IMR-90 (cell line): ENCODE data around the gene BTBD9. TPM values are rescaled to one million over a fixed set of nuclear protein-coding genes. Genes with fewer than 3 reads are reported as not detected.

ENCODE experiments used
- ATAC-seq: fragments of 200-7000 bp; cut with Tn5 transposase; 2 replicates; pipeline ENCODE4 v1.9.1; 2020; ENCODE audit warnings: low read depth, mild to moderate bottlenecking, moderate library complexity
- BruUV-seq: library from RNA; stranded (reverse); fragments of 400-500 nt; replicated peaks from 2 replicates; lab custom pipeline; 2021; lab: Mats Ljungman, UMichigan
- CTCF ChIA-PET: fragments of 300-600 bp; formaldehyde crosslinking; extraction: SDS; loops from one replicate; lab custom pipeline; 2021; ENCODE audit warnings: antibody characterized with exemption; lab: Yijun Ruan, JAX
- POLR2A ChIA-PET: fragments of 300-600 bp; sonication (Branson Sonifier 250); formaldehyde crosslinking; loops from one replicate; lab custom pipeline; 2022; ENCODE audit warnings: antibody characterized with exemption; ENCODE audit not compliant: unreplicated experiment; lab: Charles Lee
- DNase-seq: peaks from one replicate; pipeline ENCODE4 v3.0.0; 2013
- H2AFZ ChIP-seq: replicated peaks from 2 replicates; pipeline ENCODE3; 2013; ENCODE audit warnings: low read length, mild to moderate bottlenecking; ENCODE audit not compliant: poor library complexity
- H2AK5ac ChIP-seq: 2 replicates; pipeline ENCODE4 v1.6.1; 2013; ENCODE audit warnings: low read depth, low read length, inconsistent platforms
- H2AK9ac ChIP-seq: replicated peaks from 2 replicates; pipeline ENCODE3; 2013; ENCODE audit warnings: mild to moderate bottlenecking, low read depth, low read length, moderate library complexity; ENCODE audit not compliant: poor library complexity
- H2BK120ac ChIP-seq: 2 replicates; pipeline ENCODE4 v1.6.1; 2013; ENCODE audit warnings: low read depth, low read length, inconsistent platforms
- H2BK15ac ChIP-seq: 3 replicates; pipeline ENCODE4 v1.6.1; 2013; ENCODE audit warnings: low read depth, low read length, inconsistent platforms
- H2BK20ac ChIP-seq: 2 replicates; pipeline ENCODE4 v1.6.1; 2013; ENCODE audit warnings: low read depth, mild to moderate bottlenecking, inconsistent platforms, low read length, moderate library complexity
- H2BK5ac ChIP-seq: 2 replicates; pipeline ENCODE4 v1.6.1; 2013; ENCODE audit warnings: mild to moderate bottlenecking, low read depth, low read length, inconsistent platforms; ENCODE audit not compliant: poor library complexity, severe bottlenecking
- H3K14ac ChIP-seq: replicated peaks from 2 replicates; pipeline ENCODE4 v1.6.1; 2013; ENCODE audit warnings: low read depth, low read length, inconsistent platforms
- H3K18ac ChIP-seq: 2 replicates; pipeline ENCODE4 v1.6.1; 2013; ENCODE audit warnings: low read depth, low read length, control low read depth
- H3K23ac ChIP-seq: 2 replicates; pipeline ENCODE4 v1.6.1; 2013; ENCODE audit warnings: low read depth, low read length, inconsistent platforms
- H3K27ac ChIP-seq: 2 replicates; pipeline ENCODE4 v1.5.1; 2013; ENCODE audit warnings: mild to moderate bottlenecking, control low read depth, low read length; ENCODE audit not compliant: insufficient read depth
- H3K27me3 ChIP-seq: 2 replicates; pipeline ENCODE4 v1.6.1; 2013; ENCODE audit warnings: low read length; ENCODE audit not compliant: control insufficient read depth, insufficient read depth
- H3K36me3 ChIP-seq: 2 replicates; pipeline ENCODE4 v1.6.1; 2013; ENCODE audit warnings: low read length, mixed read lengths; ENCODE audit not compliant: control insufficient read depth, insufficient read depth
- H3K4ac ChIP-seq: 2 replicates; pipeline ENCODE4 v1.6.1; 2013; ENCODE audit warnings: low read depth, low read length, inconsistent platforms
- H3K4me1 ChIP-seq: 2 replicates; pipeline ENCODE4 v1.6.1; 2013; ENCODE audit warnings: low read length, mixed read lengths; ENCODE audit not compliant: control insufficient read depth, insufficient read depth
- H3K4me2 ChIP-seq: 2 replicates; pipeline ENCODE4 v1.6.1; 2013; ENCODE audit warnings: low read depth, mild to moderate bottlenecking, control low read depth, low read length, moderate library complexity
- H3K4me3 ChIP-seq: 2 replicates; pipeline ENCODE4 v1.5.1; 2013; ENCODE audit warnings: low read depth, mild to moderate bottlenecking, control low read depth, low read length, moderate library complexity; ENCODE audit not compliant: insufficient read depth
- H3K56ac ChIP-seq: 2 replicates; pipeline ENCODE4 v1.6.1; 2013; ENCODE audit warnings: low read length, inconsistent platforms; ENCODE audit not compliant: insufficient read depth; ENCODE audit errors: extremely low read depth
- H3K79me1 ChIP-seq, 2 experiments: 2 replicates each; pipeline ENCODE4 v1.6.1; 2013; ENCODE audit warnings: low read length in 2 of 2, inconsistent platforms in 1 of 2, low read depth in 1 of 2
- H3K9ac ChIP-seq: 2 replicates; pipeline ENCODE4 v1.6.1; 2013; ENCODE audit warnings: low read depth, low read length, control low read depth
- H3K9me1 ChIP-seq: 2 replicates; pipeline ENCODE4 v1.6.1; 2013; ENCODE audit warnings: low read length, inconsistent platforms; ENCODE audit not compliant: insufficient read depth
- H3K9me3 ChIP-seq: 2 replicates; pipeline ENCODE4 v1.6.1; 2013; ENCODE audit warnings: low read length; ENCODE audit not compliant: control insufficient read depth, insufficient read depth
- H4K20me1 ChIP-seq: 2 replicates; pipeline ENCODE4 v1.6.1; 2013; ENCODE audit warnings: low read length, inconsistent platforms; ENCODE audit not compliant: insufficient read depth
- H4K5ac ChIP-seq: 2 replicates; pipeline ENCODE4 v1.6.1; 2013; ENCODE audit warnings: mild to moderate bottlenecking, low read depth, low read length, control low read depth
- H4K8ac ChIP-seq, 2 experiments: 2 replicates each; pipeline ENCODE4 v1.6.1; 2013; ENCODE audit warnings: low read depth in 2 of 2, low read length in 2 of 2, control low read depth in 1 of 2, inconsistent platforms in 1 of 2
- H4K91ac ChIP-seq: 2 replicates; pipeline ENCODE4 v1.6.1; 2013; ENCODE audit warnings: low read depth, low read length, inconsistent platforms; ENCODE audit not compliant: insufficient read depth
- NFE2L2 ChIP-seq: fragments of 150-350 bp; IDR thresholded peaks from 2 replicates; pipeline ENCODE4 v1.6.1; 2016; ENCODE audit warnings: low read depth, mild to moderate bottlenecking, low read length
- WGBS, 2 experiments: methylation state at CpG; one replicate each; pipeline versions ENCODE4 v1.1.5 to v1.1.7; 2013; ENCODE audit warnings: missing lambda C conversion rate in 2 of 2; ENCODE audit not compliant: insufficient read length in 1 of 2; ENCODE audit errors: extremely low coverage in 2 of 2; 5-methylcytosine and 5-hydroxymethylcytosine counted together
- dilution Hi-C: fragments of 300-500 bp; cut with HindIII; formaldehyde crosslinking; loops from one replicate; pipeline ENCODE4 v1.14.3; 2018; ENCODE audit warnings: low sequenced_read_pairs; ENCODE audit not compliant: unreplicated experiment
- in situ Hi-C: fragments of 300-500 bp; cut with MboI; formaldehyde crosslinking; loops from 3 replicates; pipeline ENCODE4 v1.14.3; 2019; ENCODE audit warnings: low sequenced_read_pairs, inconsistent platforms, mixed read lengths
- intact Hi-C: fragments of 100-400 bp; cut with micrococcal nuclease; formaldehyde crosslinking; loops from 2 replicates; pipeline ENCODE4 v1.10.0; 2022
- polyA plus RNA-seq, 3 experiments: library from polyadenylated mRNA; depleted of rRNA; stranded (reverse); fragments of >200 nt; gene quantifications; 2 replicates each; pipeline ENCODE4 v1.2.3, GENCODE V29; 2012; ENCODE audit warnings: low replicate concordance in 1 of 3
- total RNA-seq: library from RNA; depleted of rRNA; stranded (reverse); fragments of >200 nt; gene quantifications from 2 replicates; pipeline ENCODE4 v1.2.3, GENCODE V29; 2012

BTBD9 gene
- total and polyA plus RNA-seq, 2 of the 4 experiments (the other 2 are of a cell fraction) = 4.1 to 22.0 TPM

DNA sequence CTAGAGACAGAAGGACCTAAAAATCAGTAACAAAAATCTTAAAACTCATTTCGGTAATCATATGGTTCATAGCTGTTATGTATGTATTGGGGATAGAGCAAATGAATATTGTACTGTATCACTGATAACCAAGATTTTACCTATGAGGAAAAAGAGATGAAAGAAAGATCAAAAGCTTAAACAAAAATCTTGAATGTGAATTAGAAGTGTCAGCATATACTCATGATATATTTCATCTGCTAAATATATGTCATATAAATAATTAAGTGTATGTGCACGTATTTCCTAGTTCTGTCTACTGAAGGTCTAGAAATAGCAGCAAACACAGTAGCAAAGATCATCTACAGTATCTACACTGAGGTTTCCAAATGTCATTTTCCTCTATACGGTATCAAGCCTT is 299.8 kb downstream of the BTBD9 start:
- Histone ChIP-seq H4K5ac (no peak overlapping the region), H3K36me3 (no peaks in the 10 kb centered on the region), H2BK120ac (no peak overlapping the region), H4K20me1 (no peaks in the 10 kb centered on the region), H2BK15ac (no peak overlapping the region), H2AFZ (no peak overlapping the region), H3K4me2 (no peak overlapping the region), H3K23ac (no peak overlapping the region), H4K8ac (no peak overlapping the region), H3K9me3 (no peaks in the 10 kb centered on the region), H3K4ac (no peak overlapping the region), H3K14ac (no peak overlapping the region), H2AK9ac (no peak overlapping the region), H3K9me1 (no peaks in the 10 kb centered on the region), H4K91ac (no peak overlapping the region), H2BK20ac (no peak overlapping the region), H2BK5ac (no peak overlapping the region), H3K79me1 (0 out of 4 replicates have a peak, but pooled peaks cover 0 to 5% of the 10 kb centered on the region in 2 experiments), H3K4me1 (peaks cover 6% of the 10 kb centered on the region), H3K4me3 (no peak overlapping the region), H3K18ac (no peak overlapping the region), H3K56ac (no peak overlapping the region), H2AK5ac (no peak overlapping the region), H3K9ac (no peak overlapping the region), H3K27me3 (no peaks in the 10 kb centered on the region), H3K27ac (no peak overlapping the region)
- no TSS peak for BruUV-seq
- ChIA-PET POLR2A (no interaction called here), CTCF (interaction anchor here (1.0 kb wide), 1 partner anchor 154 kb away, joined by 3 read pairs; no protein-coding TSS in a partner anchor)
- no CpG with 5 or more reads among the region's 3 CpGs for WGBS, 2 experiments
- TF ChIP-seq NFE2L2 = no peak
- intact Hi-C loops = loop anchor here (5.0 kb wide), 1 partner anchor 78 kb away; no protein-coding TSS in a partner anchor
- DNase-seq (no peak), ATAC-seq (no peak)
- dilution Hi-C loops = no loop called here
- in situ Hi-C loops = no loop called here
